ENCODE measurements around the gene RGS13. TPM values are rescaled to one million over a fixed set of nuclear protein-coding genes. Genes with fewer than 3 reads are reported as not detected.

RGS13 gene
- total RNA-seq, 2 experiments from 2014 or later = not detected

DNA sequence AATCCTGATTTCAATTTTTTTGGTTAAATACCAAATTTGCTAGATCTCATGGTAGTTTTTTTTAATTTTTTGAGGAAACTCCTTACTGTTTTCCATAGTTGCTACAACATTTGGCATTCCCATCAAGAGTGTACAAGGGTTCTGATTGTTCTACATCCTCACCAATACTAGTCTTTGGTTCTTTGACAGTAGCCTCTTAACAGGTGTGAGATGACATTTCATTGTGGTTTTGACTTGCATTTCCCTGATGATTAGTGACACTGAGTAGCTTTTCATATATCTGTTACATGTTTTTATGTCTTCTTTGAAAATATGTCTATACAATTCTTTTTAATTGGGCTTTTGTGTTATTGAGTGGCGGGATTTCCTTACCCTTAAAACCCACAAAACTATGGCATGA, 20.9 kb upstream of the RGS13 start:
- ChIA-PET POLR2A (no interaction called here), CTCF (no interaction called here)

DNA sequence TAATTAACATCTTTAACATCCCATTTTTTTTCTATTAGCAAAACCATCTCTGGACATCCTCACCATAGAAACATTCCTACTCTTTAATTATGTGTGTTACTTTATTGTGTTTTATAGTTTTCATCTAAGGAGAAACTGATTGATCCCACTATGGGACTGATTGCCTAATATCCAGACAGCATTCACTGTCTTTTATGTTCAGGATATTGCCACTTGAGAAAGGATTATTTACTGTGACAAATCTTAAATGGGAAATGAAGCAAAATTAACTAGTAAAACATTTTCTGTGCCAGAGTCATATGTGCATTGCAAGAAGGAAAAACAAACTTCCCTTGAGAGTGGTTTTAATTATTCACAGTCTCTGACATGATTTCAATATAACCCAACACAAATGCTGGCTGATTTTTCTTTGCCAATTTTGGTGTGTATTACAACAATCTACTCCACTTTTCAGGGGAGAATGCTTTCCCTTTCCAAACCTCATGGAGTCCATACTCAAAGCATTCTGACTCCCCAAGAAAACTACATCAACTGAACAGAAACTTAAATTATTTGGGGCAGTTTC, 15.8 kb upstream of the RGS13 start:
- CTCF ChIA-PET = no interaction called here
- POLR2A ChIA-PET = no interaction called here

DNA sequence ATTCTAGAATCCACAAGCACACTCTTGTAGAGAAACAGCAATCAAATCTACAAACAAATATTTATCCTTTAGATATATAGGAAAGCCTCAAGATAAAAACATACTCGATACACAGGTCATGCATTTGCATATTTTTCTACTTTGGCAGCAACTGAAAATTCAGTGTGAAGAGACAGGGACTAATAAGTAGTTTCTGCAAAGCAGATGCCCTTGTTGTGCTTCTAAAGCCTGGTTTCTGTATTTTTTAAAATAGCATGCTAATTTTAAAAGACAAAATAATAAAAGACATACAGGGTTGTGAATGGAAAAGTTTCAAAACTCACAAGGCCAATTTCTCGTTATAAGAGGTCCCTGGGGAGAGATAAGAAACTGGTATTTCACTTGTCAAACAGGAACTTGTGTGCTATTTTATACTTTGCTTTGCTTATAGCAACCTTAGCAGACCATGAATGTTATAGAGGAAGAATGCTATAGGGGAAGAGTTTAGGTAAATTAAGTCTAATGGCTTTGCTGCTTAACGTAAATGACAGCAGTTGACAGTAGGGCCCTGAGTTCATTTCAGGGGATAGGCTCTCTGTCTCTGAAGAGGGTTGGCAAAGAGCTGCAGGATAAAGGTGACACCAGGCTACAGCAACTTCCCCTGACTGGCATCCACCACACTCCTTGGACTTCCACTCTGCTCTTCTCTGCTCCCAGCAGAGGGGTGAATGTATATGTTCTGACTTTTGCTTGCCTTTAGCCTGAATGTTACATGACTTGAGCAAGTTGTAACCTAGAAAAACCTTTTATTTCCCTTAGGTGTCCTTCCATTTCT, 9.4 kb upstream of the RGS13 start:
- ChIA-PET POLR2A (no interaction called here), CTCF (no interaction called here)

DNA sequence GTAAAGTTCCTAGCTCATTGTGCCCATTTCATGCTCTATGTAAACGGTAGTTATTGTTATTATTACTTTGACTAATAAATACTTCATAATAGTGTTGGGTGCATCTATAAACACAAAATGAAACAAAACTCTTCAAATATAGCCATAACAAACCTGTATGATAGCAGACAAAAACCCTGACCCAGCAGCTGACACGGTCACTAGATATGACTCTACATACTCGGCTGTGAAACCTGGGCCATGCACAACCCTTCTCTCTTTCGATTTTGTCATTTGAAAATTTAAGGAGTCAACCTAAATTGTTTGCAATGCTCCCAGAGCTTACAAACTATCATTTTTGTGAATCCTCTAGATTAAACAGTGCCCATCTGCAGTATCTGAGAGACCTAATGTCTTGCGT, 8.0 kb upstream of the RGS13 start:
- POLR2A ChIA-PET = no interaction called here
- CTCF ChIA-PET = interaction anchor here (1.7 kb wide), 1 partner anchor 38 kb away, joined by 4 read pairs; no protein-coding TSS in a partner anchor

DNA sequence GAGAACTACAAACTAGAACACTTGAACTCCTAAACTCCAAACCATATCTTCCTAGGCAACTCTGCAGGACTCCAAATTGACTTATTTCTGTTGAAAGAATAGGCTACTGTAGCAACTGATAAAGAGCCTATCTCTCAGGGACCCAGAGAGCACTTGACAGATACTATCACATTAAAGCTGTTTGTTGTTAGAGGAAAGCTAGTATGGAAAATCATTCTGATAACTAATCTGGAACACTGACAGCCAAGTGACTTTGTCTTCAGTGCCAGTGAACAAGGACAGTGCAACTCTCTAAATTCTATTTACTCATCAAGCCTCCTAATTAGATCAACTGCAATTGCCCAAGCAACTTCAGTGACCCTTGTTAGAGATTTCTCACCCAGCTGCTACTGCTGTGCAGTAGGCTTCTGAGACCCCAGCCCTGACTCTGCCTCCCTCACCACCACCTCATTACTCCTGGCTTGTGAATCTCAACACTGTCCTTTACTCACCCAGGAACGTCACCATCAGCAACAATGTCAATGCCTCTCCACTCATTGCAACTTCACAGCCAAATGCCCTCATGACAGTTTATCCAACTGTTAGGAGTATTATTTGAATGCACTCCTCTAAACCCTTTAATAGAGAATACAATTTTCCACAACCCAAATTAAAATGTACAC, 7.4 kb upstream of the RGS13 start:
- ChIA-PET POLR2A (no interaction called here), CTCF (interaction anchor here (1.7 kb wide), 1 partner anchor 38 kb away, joined by 4 read pairs; no protein-coding TSS in a partner anchor)

DNA sequence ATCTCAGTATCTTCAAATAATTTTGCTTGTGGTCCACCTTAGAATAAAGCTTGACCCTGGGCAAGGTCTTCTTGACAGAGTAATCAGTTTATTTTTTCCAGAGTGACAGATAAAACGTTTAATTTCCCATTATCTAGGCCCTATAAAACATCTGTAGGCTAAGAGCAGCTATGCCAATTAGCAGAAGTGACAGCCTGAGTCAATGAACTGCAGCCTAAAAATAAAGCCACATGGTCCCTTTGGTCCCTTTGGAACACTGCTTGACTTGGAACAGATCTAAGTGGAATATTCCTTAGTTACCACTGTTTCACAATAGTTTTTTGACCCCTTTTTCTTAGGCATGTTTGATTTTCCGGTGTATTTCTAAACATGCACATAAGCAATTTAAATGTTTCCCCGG, 6.3 kb upstream of the RGS13 start:
- ChIA-PET CTCF (no interaction called here), POLR2A (no interaction called here)

DNA sequence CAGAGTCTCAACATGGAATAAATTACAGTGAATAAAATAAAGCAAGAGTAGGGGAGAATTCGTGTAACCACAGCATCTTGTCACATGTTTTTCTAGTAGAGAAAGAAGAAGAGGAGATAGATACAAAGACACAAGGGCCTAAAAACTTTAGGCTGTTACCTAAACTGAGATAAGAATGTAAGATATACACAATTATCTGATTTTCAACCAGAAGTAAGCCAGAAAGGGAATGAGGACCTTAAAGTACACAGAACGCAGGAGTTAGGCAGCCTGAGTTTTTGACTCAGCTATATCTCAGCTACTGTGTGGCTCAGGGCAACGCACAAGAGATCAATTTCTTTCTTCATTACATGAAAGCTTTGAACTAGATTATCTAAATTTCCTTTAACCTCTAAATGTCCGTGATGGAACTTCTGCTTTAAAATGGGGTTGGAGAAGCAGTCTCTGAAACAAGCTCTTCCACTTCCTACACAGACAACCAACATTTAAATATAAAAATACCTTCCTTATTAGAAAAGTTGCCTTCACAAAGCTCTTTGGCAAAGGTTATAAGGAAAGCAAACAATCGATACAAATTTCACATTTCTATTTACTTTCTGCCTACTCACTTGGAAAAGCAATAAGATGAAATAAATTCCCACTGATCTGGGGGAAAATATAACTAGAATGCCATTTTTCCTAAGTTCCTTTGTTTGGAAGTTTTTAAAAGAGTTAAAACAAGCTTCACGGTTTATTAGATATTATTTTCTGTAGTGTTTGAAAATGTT, 5.2 kb upstream of the RGS13 start:
- ChIA-PET CTCF (no interaction called here), POLR2A (no interaction called here)

DNA sequence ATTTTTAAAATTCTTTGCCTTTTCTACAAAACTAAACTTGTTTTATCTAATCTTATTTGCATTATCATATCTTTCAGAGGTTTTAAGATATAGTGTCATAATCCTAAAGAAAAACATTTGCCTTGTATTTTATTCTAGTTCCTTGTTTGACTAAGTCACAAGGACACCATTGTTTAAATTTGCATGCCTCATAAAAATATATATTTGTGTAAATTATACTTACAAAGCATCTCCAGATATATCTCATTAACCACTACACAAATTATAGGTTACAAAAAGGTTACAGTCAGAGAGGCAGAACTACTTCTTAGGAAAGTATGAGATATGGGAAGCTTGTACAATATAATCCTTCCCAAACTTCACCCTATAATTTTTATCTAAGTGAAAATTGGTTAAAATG, 4.2 kb upstream of the RGS13 start:
- ChIA-PET CTCF (no interaction called here), POLR2A (no interaction called here)

DNA sequence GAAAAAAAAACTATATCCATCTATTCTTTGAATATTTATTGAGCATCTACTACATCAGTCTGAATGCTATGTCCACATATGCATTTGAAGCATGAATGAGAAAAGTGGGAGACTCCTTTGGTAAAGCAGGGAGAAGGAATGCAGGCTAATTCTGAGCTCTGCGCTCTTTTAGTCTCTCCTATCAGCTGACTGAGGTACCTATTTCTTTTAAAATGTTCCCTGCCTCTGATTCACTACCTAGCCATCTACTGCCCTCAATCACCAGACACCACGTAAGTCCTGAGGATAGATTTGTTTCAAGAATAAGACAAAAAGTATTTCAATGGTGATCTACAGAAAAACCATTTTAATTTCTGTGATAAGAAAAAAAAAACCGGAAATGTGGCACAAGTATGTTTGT, 3.8 kb upstream of the RGS13 start:
- ChIA-PET POLR2A (no interaction called here), CTCF (no interaction called here)

DNA sequence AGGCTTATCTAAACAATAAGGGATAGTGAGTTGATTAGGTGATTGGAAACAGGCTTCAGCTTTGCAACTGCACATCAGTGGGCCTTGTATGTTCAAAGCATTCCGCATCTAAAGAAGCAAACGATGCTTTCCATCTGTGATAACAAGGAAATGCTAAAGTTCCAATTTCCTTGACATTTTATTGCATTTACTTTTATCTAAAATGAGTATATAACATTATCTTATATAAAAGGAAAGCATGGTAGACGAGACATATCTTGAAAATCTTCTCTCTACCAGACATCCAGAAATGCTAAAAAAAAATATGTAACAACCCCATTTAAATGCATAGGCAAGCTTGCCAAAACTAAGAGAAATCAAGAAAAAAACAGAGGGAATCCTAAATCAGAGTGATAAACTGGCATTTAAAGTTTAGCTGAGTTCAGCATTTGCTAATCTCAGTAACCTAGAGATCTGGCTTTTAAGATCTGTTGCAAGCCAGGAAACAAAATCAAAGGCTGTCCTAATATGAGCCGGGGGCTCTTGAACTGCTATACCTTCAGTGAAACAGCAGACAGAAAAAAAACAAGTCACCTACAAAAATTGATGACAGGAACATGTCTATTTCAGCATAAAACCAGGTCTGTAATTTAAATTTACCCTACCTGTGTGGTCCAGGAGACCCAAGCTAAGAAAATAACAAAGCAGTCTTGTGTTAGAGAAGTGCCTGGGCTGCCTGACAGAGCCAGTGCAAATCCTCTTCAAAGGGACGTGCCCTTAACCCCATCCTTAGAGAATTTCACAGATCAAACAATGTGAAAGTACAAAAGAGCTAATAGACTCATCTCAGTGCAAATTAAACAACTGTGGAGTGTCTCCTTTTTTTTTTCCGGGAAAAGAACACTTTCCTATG, 3.1 kb upstream of the RGS13 start:
- POLR2A ChIA-PET = no interaction called here
- CTCF ChIA-PET = interaction anchor here (1.0 kb wide), 1 partner anchor 169 kb away, joined by 3 read pairs; no protein-coding TSS in a partner anchor

DNA sequence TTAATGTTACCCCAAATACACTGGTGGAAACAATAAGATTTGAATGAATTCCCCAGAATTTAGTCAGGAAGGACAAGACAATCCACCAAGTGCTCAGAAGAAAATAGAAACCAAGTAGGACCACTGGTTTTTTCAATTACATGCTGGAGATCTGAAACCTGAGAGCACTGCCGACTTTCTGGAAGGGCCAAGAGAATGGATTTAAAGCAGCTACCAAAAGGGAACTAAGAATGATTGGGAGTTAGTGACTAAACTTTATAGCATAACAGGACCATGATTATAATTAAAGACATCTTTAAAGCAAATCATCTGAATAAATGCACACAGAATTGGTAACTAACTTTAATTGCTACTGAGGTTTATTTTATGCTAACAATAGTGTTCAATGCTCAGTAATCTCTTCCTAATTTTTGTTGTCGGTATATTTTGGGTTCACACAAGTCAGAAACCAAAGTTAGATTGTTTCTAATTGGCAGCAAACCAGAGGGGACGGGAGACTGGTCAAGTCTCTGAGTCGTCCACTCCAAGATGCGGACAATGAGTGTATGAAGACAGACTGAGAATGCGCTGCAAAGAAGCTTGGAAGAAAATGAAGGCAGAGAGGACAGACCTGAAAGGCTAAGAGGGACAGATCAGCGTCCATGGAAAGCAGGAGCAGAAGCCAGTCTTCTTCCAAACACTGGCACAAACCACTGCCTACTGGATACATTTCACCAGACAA, 2.3 kb upstream of the RGS13 start:
- CTCF ChIA-PET = interaction anchor here (1.0 kb wide), 1 partner anchor 168 kb away, joined by 3 read pairs; no protein-coding TSS in a partner anchor
- POLR2A ChIA-PET = no interaction called here

DNA sequence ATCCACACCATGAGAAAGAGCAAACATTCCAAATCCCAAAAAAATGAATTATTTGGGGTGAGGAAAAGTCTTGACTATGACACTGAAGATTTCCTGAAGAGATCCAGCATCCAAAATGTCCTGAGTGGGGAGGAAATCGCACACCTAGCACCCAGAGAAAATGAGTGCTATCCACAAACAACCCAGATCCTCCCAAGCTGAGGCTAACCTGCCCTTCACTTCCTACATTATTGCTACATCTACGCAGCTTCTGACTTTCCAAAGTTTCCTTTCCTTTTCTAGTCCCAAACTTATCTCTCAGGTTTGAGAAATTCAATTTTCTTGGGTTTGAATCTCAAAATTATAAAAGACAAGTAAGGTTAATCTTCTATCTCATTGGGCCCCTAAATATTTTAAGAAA, 906 bp upstream of the RGS13 start:
- ChIA-PET POLR2A (no interaction called here), CTCF (no interaction called here)

DNA sequence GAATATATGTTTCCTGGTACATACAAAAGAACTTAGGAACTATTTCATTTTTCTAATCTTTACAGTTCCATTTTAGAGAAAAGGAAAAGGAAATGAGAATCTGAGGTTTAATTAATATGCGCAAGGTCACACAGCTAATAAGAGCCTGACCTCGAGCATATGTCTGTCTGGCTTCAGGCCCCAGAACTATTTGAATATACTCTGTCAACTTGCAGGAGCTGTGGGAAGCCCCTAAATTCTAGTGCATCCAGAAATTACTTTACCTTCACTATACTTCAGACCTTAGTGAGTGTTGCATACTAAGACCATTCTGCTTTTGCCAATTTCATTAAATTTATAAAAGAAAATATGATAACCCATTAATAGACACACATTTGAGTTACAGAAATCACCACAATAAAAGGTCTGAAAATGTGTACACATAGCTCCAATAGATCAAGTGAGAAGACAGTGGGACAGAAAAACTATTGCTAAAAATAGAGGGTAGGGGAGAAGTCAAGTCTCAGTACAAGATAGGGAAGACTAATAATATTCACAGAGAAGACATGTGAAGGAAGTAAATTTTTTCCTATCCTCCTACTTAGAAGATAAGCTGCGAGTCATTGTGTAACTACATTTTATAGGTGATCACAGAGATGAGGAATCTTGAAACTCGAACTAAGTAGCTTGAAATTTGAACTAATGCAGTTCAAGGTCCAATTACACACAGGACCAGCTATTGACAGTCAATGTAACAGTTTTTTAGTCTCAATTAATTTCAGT, 3.8 kb downstream of the RGS13 start:
- ChIA-PET POLR2A (interaction anchor here (0.6 kb wide), 1 partner anchor 1633 kb away, joined by 3 read pairs; no protein-coding TSS in a partner anchor), CTCF (interaction anchor here (0.6 kb wide), 1 partner anchor 95 kb away, joined by 3 read pairs; no protein-coding TSS in a partner anchor)

DNA sequence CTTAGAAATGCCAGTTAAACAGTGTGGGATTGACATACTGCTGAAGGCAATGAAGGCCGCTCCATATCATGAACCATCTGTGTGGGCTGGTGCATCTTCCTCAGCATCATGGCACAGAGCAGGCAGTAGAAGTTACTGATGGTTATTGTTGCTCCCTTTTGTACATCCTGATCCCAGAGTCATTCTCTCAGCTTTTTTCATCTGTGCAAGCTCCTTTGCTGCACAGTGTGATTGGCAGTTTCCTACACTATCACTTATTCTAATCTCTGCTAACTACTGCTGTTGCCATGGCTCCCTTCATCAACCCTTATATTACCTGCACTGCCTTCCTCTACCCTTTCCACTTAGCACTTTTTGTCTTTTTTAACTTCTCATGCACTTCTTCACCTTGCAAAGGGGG, 16.2 kb downstream of the RGS13 start:
- ChIA-PET POLR2A (no interaction called here), CTCF (no interaction called here)

DNA sequence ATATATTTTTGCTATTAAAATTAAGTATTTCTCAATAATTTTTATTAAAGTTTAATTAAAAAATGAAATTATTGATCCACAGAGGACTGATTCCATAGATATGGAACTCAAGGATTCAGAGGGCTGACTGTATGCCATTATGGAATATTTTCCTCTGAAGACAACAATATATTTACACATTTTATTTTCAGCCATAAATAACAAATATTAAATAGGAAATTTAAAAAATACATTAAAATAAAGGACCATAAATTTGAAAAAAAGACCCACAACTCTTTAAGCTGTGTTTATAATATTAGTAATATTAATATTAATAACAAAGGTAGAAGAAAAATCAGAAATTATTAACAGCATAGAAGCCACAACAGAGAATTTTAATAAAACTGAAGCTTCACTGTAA, 18.2 kb downstream of the RGS13 start:
- CTCF ChIA-PET = no interaction called here
- POLR2A ChIA-PET = no interaction called here

DNA sequence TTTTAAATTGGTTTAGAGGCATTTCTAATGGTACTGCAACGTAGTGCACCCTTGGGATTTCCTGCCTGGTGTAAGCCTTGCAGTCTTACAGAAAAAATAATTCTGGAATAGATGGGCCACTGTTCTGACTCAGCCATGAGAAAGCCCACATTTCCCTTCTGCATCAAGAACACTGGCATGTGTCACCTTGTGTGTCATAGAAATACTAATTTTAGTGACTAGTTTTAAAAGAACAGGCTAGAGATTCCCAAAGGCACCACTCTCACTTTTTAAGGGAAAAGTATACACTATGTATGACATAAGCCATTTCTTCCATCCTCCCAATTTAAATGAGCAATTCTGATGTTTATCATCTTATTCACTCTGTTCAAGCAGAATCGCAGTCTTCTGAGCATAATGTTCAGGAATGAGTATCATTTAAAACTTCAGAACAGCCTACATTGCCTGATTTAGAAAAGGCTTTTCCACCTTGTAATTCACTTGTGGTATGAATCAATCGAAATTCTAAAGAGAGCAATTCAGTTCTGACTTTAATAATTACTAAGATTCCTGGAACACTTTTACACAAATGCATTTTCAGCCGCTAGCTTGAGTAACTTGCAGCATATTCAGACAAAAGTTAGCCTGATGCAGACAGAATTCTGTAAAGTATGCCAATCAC, 18.8 kb downstream of the RGS13 start:
- ChIA-PET CTCF (interaction anchor here (0.6 kb wide), 1 partner anchor 52 kb away, joined by 3 read pairs; no protein-coding TSS in a partner anchor), POLR2A (no interaction called here)

DNA sequence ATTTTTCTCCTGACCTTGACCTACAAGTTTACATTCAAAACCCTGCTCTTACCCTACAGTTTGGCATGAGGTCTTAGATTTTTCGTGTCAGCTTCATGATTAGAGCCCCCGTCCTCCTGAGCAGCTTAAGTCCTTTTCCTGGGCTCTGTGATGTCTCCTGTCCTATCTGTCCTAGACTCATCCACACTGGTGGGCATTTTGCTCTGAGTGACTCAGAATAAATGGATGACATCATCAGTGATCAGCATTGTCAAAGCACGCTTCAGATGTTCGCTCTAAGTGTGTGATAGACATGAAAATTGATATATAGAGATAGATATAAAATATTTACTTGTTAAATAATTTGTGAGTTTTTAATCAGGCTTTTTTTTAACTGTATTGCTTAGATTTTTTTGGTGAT, 21.8 kb downstream of the RGS13 start:
- CTCF ChIA-PET = no interaction called here
- POLR2A ChIA-PET = no interaction called here

DNA sequence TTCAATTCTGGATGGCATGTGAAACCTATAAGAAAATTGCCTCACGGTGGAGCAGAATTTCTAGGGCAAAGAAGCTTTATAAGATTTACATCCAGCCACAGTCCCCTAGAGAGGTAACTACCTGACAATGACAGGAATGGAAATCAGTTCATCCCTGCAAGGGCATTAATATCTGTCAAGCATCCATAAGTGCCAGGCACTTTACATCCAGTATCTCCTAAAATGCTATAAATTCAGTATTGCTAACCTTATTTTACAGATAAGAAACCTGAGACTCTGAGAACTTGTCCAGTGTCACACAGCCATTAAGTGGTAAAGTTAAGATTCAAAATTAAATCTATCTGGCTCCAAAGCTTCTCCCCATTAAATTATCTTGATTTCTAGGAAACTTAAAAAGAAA, 22.3 kb downstream of the RGS13 start:
- ChIA-PET CTCF (no interaction called here), POLR2A (no interaction called here)

Measured in activated CD8-positive, alpha-beta memory T cell treated with anti-CD3 and anti-CD28 coated beads for 36 hours (primary cell).